ENCODE measurements around the gene TSPAN15.

Gene TSPAN15

DNA sequence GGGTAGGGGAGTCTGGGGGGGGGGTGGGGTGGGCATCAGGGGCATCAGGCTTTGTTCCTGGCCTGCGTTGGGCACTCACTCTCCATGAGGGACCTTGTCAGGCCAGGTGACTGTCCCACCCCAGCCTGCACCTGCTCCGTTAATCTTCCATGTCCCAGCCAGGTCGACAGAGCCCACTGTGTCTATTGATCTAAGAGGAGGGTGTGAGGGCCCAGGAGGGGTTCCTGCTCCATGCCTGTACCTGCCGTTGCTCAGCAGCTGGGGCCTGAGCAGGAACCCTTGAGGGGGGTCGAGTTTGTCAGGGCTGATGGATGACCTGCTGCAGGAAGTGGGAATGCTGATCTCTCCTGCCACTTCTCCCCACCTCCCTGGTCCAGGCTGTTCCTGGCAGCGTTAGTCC, 103.3 kb downstream of the TSPAN15 start:
- in situ Hi-C loops (cut with HindIII; ENCODE audit: low pct_unique_long_range_greater_than_20kb, low sequenced_read_pairs) = no loop called here
- no peak for TF ChIP-seq JUND (IDR thresholded peaks at IDR 0.05; ENCODE audit: low read depth)
- no peak for DNase-seq (ENCODE audit: low read depth in 1 of 2, low spot score in 1 of 2)

Data from T47D (cell line).